NCI-H1694 treated with DMSO at 0.1 percent for 48 hours (cell line): Measurements from ENCODE around the gene SMAD6.
"Not testable (repeated sequence)": the region's sequence is repeated elsewhere in the genome, so short reads cannot be mapped to it uniquely, and the experiment has no call there.

Source experiments
- DNase-seq: peaks from one replicate; lab custom pipeline; 2025; lab: John Stamatoyannopoulos, UW

Gene SMAD6

DNA sequence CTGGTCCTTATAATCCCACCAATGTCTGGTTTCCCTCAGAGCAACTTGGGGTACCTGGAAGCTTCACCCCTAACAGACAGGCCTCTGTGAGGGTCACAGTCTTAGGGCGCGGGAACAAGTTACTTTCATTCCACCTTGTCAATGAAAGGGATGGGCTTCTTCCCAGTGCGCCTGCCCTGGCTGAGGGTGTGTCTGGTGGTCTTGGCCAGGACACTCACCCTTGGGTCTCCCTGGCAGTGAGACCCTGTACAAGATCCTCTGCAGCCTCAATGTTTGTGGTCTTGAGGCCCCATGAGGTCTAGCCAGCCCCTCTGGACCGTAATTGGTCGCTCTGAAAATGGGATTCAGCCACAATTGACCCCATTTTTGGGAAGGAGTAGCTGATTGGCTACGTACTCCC is 40.2 kb downstream of the SMAD6 start:
- no peak for DNase-seq

- no peak for DNase-seq
Measured at GRCh38 chr15:66743204-66743603, 41.2 kb downstream of the SMAD6 start.

- DNase-seq = no peak
Measured at GRCh38 chr15:66743703-66744536, 41.9 kb downstream of the SMAD6 start.

- no peak for DNase-seq
Measured at GRCh38 chr15:66744610-66745279, 42.7 kb downstream of the SMAD6 start.

GRCh38 chr15:66745530-66746230 is 43.6 kb downstream of the SMAD6 start:
- no peak for DNase-seq

DNA sequence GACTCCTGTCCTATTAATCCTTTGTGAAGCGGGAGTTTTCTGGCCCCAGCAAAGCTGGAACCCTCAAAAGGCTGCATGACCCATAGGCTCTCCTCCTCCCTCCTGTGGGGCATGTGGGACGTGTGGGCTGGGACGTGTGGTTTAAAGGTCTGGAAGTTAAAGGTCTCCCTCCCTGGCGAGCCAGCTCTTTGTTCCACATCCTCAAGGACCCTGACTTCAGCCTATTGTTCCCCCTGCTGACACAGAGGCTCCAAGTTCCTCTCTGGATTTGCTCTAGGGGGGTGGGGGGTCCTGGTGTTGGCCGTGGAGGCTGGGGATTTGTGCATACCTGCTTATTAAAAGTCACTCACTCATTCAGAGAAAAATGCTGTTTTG is 44.2 kb downstream of the SMAD6 start:
- DNase-seq = no peak

DNA sequence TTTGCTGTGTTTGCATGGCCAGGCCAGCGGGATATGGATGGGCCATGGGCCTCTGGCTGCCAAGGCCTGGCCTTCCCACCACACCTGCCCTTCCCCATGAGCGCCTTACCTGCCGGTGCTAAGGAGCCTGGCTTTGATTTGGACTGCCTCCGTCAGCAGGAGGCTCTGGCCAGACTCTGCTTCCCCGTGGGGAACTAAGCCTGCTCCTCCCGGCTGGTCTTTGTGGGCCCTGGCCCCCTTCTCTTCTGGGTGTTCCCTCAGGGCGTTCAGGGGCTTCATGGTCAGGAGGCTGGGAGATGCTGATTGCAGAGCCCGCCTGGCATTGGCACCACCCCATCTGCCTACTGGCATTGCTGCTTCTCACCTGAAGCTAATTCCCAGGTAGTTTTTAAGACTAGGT is 45.2 kb downstream of the SMAD6 start:
- DNase-seq = no peak

DNA sequence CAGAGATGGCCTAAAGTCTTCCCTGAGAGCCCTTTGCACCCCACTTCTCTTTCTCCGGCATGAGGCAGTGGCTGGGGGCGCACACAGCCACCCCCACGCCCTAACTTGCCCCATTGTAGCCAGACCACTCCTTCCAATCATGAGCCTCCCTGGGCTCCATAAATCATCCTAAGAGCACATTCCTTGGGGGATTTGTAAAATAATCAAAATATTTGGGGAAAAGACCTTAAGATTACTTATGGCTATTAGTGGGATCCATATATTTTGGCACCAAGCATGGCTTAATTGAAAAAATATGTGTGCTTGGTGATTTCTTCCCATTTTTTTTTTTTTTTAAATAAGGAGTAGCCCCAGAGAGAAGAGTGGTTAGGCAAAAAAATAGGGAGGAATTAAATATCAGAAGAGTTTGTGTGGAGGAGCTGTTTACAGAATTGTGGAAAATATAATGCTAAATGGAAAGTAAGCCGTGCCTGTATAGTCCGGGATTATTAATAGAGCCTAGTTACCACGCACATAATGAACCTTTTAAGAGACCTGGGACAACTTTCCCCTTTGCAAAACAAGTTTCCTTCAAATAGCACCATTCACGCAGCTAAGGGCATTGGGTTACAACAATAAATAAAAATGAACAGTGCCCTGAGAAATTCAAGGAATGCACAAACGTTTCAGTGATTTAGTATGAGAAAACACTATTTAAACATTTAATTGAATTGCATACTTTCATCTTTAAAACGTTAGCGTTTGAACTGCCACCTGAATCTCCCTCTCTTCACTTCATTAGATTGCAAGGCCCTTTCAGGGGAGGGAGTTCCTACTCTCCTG is 46.1 kb downstream of the SMAD6 start:
- no peak for DNase-seq

- DNase-seq = no peak
Measured at GRCh38 chr15:66748708-66749035, 46.6 kb downstream of the SMAD6 start.

GRCh38 chr15:66749841-66750575 is 48.0 kb downstream of the SMAD6 start:
- no peak for DNase-seq

GRCh38 chr15:66750609-66751008 is 48.6 kb downstream of the SMAD6 start:
- DNase-seq = no peak

DNA sequence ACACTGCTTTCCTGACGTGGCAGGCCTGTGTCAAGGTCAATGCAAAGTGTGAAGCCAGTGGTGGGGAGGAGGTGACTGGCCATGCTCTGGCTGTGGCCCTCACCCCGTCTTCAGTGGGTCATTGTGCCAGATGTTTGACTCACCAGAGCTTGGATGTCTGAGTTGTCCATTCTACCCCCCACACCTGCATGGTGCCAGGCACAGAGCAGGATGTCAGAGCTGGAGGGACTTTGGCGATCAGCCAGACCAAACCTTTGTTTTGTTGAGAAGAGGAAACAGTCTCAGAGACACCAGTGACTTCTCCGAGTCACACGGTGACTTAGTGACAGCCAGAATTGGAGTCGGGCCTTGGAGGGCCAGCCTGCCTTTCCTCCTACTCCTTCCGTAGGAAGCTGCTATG is 49.5 kb downstream of the SMAD6 start:
- DNase-seq = no peak

DNA sequence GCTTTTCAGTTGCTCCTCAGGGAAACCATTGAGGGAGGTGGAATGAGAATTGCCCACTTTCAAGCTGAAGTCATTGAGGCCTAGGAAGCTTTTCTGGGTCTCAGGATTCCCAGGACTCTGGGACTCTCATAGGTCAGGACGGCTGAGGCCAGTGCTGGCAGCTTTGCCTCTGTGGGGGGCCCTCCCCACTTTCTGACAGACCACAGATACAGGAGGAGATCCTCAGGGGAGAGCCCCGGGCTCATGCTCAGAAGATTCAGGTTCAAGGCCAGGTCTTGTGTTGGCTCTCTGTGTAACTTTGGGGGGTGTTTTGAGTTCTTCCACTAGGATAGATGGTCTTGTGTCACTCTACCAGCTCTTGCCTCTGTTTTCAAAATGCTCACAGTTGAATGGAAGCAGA is 50.0 kb downstream of the SMAD6 start:
- no peak for DNase-seq

- no peak for DNase-seq
Measured at GRCh38 chr15:66753687-66754377, 51.8 kb downstream of the SMAD6 start.

DNA sequence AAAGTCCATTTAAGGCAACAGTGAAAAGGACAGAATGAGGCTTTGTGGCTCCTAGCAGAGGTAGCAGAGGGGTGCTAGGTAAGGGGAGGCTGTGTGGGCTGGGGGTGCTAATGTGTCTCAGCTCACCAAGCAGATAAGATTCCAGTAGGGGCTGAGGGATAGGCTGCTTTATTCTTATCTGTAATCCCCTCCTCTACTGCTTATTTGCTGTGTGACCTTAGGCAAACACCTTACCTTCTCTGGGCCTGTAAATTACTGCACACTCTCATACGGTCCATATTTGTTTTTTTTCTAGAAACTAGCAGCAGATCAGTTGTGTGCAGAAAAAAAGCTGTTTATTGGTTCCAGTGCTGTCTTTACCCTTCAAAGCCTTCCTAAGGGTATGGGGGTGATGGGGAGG is 52.8 kb downstream of the SMAD6 start:
- no peak for DNase-seq

DNA sequence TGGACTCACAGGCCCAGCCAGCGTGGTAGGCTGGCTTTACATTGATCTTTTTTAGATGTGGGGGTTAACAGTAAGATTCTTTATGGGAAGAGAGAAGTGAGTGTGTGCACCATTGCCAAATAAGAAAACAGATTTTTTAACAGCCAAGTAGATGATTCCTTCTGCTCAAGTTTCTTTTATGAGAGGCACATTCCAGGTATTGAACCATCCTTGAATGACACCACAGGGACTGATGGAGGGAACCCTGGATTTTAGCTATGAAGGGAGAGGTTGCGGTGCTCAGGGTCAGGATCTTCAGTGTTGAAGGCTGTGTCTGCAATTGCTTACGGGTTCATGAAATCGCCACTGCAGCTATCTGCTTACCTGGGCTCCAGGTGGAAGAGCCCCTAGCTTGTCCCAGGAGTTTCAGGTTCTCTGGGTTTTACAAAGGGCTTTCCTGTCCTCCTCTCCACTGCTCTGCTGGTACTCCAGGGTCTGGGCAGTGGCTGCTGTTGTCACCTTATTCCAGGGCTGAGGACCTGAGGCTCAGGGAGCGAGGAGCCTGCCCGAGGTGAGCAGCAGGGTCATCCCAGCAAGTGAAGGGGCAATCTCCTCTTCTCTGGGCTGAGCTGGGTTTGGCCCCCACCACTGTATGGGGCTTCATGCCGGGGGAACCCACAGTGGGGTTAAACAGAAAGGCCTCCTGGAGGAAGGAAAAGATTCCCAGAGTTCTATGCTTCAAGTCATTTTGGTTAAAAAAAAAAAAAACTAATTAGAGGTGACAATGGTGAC is 53.4 kb downstream of the SMAD6 start:
- DNase-seq = no peak

DNA sequence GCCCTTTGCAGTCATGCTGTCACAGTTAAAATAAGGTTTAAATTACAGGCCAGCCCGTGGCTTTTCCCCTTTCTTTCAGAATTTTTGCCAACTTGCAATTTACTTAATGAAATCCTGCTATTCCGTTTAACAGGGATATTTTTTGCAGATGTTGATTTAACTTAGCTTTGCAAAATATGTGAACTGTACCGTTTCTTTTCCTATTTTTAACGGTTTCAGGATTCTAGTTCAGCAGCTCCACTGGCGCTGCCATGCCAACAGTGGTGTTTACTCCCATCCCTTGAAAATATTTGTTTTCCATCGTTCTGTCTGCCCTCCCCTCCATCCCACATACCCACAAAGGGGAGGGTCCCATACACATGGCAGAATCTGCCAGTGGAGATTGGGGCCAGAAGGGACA is 54.3 kb downstream of the SMAD6 start:
- DNase-seq = no peak

DNA sequence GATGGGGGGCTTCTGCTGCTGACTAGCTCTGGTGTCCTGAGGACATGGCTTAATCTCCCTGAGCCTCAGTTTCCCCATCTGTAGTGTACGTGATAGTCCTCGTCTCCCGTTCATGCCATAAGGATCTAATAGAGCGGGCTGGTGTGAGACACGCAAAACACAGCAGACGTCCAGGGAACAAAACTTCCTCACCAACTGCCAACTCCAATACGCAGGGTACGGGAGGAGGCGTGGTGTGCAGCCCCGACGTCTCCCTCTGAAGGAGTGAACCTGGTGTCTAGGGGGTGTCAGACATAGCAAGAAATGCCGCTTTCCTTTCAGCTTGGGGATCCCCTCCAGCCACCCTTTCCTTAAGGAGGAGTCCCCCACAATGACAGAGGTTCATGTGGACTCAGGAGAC is 55.0 kb downstream of the SMAD6 start:
- no peak for DNase-seq

- DNase-seq = no peak
Measured at GRCh38 chr15:66757521-66757920, 55.5 kb downstream of the SMAD6 start.

DNA sequence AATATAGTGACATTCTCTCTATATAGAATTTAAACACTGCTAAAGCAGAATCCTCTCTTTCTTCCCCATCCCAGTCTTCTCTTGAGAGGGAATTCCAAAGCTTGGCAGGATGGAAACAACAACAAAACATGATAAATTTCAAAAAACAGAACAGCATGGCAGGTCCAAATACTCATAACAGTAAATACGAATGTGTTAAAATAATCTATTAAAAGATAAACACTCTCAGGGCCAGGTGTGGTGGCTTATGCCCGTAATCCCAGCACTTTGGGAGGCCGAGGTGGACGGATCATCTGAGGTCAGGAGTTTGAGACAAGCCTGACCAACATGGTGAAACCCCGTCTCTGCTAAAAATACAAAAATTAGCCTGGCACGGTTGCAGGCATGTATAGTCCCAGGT is 56.2 kb downstream of the SMAD6 start:
- not testable (repeated sequence) for DNase-seq
